Stimulated activated CD4-positive, alpha-beta T cell treated with anti-CD3 and anti-CD28 coated beads, Interleukin-15, amount 100 ng/mL, for 48 hours (primary cell): ENCODE measurements around the gene PPAN.
A peak's percentile ranks its signal among the peaks of the same experiment; 100 is the strongest.

Experiments used
- DNase-seq, 2 donors: peaks; one replicate each; pipeline ENCODE4 v3.0.0-alpha.2; 2020; ENCODE audit warnings: low read depth in 2 of 2

PPAN gene

GRCh38 chr19:10106100-10106936 is at the start of gene PPAN:
Gene PPAN (plus strand): TSS chr19:10106362. CDS start chr19:10106395, 33 bp downstream.
- DNase-seq, result peak; percentile 97 to 98

GRCh38 chr19:10061717-10062310 is 44.3 kb upstream of the PPAN start:
- DNase-seq, result no peak

GRCh38 chr19:10068205-10068604 is 38.0 kb upstream of the PPAN start:
- no peak for DNase-seq

GRCh38 chr19:10069046-10069445 is 37.1 kb upstream of the PPAN start:
- no peak for DNase-seq

GRCh38 chr19:10070730-10071446 is 35.3 kb upstream of the PPAN start:
- DNase-seq, result no peak

- DNase-seq, result peak; percentile 27 to 44
Measured at GRCh38 chr19:10074153-10074552, 32.0 kb upstream of the PPAN start.

GRCh38 chr19:10076535-10076934 is 29.6 kb upstream of the PPAN start:
- no peak for DNase-seq

GRCh38 chr19:10078329-10078728 is 27.8 kb upstream of the PPAN start:
- DNase-seq, result no peak

- DNase-seq, result no peak
Measured at GRCh38 chr19:10079031-10079453, 27.1 kb upstream of the PPAN start.

GRCh38 chr19:10083911-10084310 is 22.3 kb upstream of the PPAN start:
- no peak for DNase-seq

- no peak for DNase-seq
Measured at GRCh38 chr19:10084803-10085202, 21.4 kb upstream of the PPAN start.

- DNase-seq, result peak; percentile 64 to 75
Measured at GRCh38 chr19:10085641-10086590, 20.2 kb upstream of the PPAN start, which contains the start of gene SHFL. Gene SHFL (plus strand): TSS chr19:10086317. CDS start chr19:10086428, 111 bp downstream.

- DNase-seq, result no peak
Measured at GRCh38 chr19:10086591-10087192, 19.5 kb upstream of the PPAN start.

GRCh38 chr19:10087296-10088061 is 18.7 kb upstream of the PPAN start:
- no peak for DNase-seq

- DNase-seq, result no peak
Measured at GRCh38 chr19:10088949-10089554, 17.1 kb upstream of the PPAN start.

- DNase-seq, result no peak
Measured at GRCh38 chr19:10089801-10090375, 16.3 kb upstream of the PPAN start.

GRCh38 chr19:10091370-10091687 is 14.8 kb upstream of the PPAN start:
- no peak for DNase-seq

GRCh38 chr19:10091895-10092641 is 14.1 kb upstream of the PPAN start:
- DNase-seq, result no peak
